ENCODE results near the gene ESR1.
"Not testable (repeated sequence)": the region's sequence is repeated elsewhere in the genome, so short reads cannot be mapped to it uniquely, and the experiment has no call there.

The ESR1 gene

GRCh38 chr6:151993364-151993763 lies 185.9 kb downstream of the ESR1 start:
- no peak for DNase-seq

- no peak for DNase-seq
These were observed 191.3 kb downstream of the ESR1 start for GRCh38 chr6:151998784-151999183.

GRCh38 chr6:151999194-151999593 lies 191.7 kb downstream of the ESR1 start:
- no peak for DNase-seq

- DNase-seq: no peak
These were observed 193.9 kb downstream of the ESR1 start for GRCh38 chr6:152001408-152001807.

GRCh38 chr6:152002306-152002705 lies 194.8 kb downstream of the ESR1 start:
- DNase-seq: no peak

GRCh38 chr6:152004036-152004566 lies 196.6 kb downstream of the ESR1 start:
- DNase-seq: no peak

DNA sequence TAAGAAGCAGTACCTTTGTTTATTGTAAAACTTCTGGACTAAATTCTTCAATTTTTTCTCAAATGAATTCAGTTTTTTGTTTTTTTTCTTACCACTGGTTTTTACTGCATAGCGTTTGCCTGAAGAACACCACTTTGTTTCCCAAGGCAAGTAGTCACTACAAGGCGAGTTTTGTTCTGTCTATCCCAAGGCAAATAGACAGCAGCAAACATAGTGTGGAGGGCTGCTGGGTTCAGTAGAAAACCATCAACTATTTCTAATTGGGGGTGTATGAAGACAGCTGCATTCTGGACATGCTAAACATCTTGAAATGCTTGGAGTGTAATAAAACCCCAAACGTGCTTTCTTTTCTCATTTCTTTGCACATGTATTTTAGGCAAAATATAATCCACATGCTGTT lies 197.4 kb downstream of the ESR1 start:
- no peak for DNase-seq

GRCh38 chr6:152008779-152009178 lies 201.3 kb downstream of the ESR1 start:
- no peak for DNase-seq

DNA sequence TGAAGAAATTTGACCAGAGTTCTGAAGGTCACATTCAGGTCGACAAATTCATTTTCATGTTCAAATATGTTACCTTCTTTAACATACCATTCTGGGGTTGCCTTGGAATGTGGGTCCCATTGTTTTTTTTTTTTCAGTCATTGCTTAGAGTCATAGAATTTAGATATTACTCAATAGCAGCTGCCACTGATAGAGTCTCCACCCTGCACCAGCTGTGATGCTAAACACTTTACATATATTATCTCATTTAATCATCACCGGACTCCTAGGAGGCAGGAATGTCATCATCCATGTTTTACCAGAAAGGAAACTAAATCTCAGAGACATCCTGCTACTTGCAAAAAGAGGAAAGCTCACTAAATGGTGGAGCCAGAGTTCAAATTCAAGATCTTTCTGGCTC lies 204.7 kb downstream of the ESR1 start:
- DNase-seq: no peak

GRCh38 chr6:152018876-152019275 lies 211.4 kb downstream of the ESR1 start:
- no peak for DNase-seq

DNA sequence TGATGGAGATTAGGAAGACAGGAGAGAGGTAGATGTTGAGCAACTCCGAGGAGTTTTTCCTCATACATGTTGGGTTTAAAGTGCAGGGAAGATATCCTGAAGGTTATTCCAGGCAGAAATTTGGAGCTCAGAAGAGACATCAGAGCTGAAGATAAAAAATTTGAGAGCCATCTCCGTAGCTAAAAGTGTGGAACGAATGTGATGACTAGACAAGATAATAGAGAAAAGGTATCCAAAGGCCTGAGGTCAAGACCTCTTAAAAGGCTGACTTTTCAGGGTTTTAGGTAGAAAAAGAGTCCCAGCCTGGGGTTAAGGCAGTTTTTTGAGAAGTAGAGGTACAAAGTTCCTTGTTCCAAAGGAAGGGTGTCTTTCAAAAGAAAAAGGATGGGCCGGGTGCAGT lies 214.8 kb downstream of the ESR1 start:
- no peak for DNase-seq

DNA sequence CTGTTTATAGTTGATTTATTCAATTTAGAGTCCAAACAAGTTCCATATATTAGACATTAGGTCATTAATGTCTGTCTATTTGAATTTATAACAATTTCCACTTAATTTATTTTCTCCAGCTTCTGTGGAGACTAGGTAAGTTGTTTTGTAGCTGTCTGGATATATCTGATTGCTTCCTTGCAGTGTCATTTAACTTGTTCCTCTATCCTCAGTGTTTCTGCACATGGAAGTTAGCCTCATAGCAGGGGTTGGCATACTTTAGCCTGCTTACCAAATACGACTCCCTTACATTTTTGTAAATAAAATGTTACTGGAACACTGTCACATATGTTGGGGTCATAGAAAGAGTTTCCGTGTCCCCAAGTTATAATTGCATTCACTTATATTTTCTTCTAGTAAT lies 216.1 kb downstream of the ESR1 start:
- DNase-seq: no peak

- DNase-seq: no peak
These were observed 218.8 kb downstream of the ESR1 start for GRCh38 chr6:152026291-152026690.

DNA sequence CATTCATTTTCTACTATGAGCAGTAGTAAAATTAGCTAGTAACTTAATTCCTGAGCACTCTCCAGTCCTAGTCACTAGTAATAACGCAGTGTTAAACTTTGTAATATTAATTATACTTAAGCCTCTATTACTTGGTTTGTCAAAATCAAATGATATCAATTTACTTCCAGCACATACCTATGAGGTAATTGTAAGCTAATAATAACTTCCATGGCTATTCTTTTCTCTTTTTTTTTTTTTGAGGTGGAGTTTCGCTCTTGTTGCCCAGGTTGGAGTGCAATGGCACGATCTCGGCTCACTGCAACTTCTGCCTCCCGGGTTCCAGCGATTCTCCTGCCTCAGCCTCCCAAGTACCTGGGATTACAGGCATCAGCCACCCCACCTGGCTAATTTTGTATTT lies 219.3 kb downstream of the ESR1 start:
- not testable (repeated sequence) for DNase-seq

DNA sequence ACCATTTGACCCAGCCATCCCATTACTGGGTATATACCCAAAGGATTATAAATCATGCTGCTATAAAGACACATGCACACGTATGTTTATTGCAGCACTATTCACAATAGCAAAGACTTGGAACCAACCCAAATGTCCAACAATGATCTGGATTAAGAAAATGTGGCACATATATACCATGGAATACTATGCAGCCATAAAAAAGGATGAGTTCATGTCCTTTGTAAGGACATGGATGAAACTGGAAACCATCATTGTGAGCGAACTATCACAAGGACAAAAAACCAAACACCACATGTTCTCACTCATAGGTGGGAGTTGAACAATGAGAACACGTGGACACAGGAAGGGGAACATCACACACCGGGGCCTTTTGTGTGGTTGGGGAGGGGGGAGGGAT lies 226.3 kb downstream of the ESR1 start:
- not testable (repeated sequence) for DNase-seq

- no peak for DNase-seq
These were observed 227.1 kb downstream of the ESR1 start for GRCh38 chr6:152034631-152035030.

DNA sequence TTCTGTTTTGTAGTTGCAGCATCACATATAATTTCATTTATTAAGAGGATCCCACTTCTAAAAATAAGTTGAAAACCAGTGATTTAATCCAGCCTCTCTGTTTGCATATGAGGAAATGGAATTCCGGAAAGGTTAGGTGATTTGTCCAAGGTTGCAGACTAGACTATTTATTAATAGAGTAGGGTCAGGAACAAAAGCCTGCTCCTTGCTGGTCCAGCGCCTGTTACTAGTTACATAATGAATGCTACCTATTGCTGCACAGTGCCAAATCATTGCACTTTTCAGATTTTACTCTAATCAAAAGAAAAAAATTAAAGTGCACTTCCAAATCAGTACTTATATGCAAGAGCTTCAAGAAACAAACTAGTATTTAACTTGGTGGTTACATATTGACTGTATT lies 238.6 kb downstream of the ESR1 start:
- DNase-seq: no peak

DNA sequence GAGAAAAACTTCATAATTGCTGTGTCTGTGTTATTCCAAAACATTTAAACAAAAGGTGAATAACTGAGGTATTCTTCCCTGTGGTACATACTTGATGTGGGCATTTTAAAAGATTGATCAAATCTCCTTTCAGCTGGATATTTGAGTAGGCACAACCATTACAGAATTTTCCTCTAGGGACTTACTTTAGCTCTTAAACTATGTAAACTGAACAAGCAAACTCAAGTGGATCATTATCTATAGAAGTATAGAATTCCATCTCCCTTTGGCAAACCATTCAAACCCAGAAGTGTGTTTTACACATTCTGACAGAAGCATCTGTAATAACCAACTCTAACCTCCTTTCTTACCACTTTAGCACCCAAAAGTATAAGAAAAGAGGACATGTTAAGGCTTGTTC lies 241.4 kb downstream of the ESR1 start:
- DNase-seq: no peak

DNA sequence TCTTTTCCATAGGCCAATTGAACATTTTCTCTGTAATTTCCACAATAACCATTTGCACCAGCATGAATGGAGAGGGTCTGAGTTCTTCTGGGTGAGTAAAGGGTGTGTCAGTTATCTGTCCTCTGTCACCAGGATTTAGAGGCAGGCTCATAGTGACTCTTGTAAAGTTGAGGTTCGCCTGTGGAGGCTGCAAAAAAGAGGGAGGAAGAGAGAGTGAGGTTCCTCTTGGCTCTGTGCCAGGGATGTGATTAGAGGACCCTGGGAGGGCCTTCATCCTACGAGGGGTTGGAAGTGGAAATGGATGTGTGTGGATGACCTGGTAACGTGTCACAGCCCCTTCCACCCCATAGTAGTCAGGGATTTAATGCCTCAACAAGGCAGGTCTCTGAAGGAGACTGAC lies 242.0 kb downstream of the ESR1 start:
- DNase-seq: no peak

GRCh38 chr6:152050451-152051195 lies 243.1 kb downstream of the ESR1 start:
- no peak for DNase-seq

- no peak for DNase-seq
These were observed 244.6 kb downstream of the ESR1 start for GRCh38 chr6:152052061-152052460.

DNA sequence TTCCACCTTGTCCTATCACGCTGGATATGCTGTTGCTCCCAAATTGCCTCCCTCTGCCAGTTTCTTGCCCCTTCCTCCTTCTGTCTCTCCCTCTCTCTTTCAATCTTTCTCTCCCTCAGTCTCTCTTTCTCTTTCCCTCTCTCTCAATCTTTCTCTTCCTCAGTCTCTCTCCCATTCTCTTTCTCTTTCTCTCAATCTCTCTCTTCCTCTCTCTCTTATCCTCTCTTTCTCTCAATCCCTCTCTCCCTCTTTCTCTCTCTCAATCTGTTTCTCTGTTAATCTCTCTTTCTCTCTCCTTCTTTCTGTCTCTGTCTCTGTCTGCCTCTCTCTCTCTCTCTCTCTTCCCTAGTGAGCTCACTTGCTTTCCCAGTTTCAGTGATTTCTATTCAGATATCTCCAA lies 245.8 kb downstream of the ESR1 start:
- no peak for DNase-seq

DNA sequence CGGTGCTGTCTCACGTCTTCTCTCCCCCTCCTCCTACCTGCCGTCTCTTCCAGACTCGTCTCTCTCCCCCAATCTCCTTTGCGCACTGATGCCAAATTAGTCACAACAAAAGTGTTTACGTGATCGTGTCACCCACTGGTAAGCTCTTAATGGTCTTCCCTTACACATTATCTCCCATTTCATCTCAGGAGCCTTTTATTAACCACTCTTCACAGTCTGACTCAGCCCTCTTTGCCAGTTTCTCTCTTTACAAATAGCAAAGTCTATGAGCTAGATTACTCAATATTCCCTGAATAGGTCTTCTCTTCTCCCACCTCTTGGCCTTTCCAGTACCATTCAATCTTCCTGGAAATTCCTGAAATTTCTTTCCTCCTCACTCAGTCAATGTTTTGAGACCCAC lies 247.0 kb downstream of the ESR1 start:
- no peak for DNase-seq

GRCh38 chr6:152055517-152055916 lies 248.0 kb downstream of the ESR1 start:
- DNase-seq: no peak

- DNase-seq: no peak
These were observed 250.5 kb downstream of the ESR1 start for GRCh38 chr6:152057832-152058498.
